HFF-Myc (cell line): ENCODE results near the gene SPATA31A7.
"Not testable (repeated sequence)": the region's sequence is repeated elsewhere in the genome, so short reads cannot be mapped to it uniquely, and the experiment has no call there.

ENCODE experiments used
- DNase-seq: peaks from one replicate; pipeline ENCODE4 v3.0.0-alpha.2; 2011; ENCODE audit warnings: low read depth; ENCODE audit errors: extremely low read depth
- H3K4me3 ChIP-seq: replicated peaks from 2 replicates; pipeline ENCODE4 v1.5.1; 2011; ENCODE audit warnings: low read depth, mild to moderate bottlenecking, control low read depth, low read length

SPATA31A7 gene

DNA sequence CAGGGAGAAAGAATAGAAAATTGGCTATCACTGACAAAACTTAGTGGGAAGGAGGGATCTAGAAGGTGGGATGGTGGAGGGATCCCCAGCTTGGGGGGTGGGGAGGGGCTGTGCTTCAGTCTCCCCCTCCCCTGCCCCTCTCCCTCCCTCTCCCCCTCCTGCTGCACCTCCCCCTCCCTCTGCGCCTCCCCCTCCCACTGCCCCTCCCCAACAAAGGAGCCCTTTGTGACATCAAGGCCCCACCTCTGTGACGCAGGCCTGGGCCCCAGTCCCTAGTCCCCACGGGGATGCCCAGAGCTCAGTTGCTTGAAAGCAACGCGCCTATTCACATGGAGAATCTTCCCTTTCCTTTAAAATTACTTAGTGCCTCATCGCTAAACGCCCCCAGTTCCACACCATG is at the start of gene SPATA31A7:
Gene SPATA31A7, plus strand, starts transcription at position 301 of the 400 bp plus-strand sequence. Its CDS starts 29 bp downstream, at position 330.
- not testable (repeated sequence) for DNase-seq, H3K4me3 ChIP-seq

GRCh38 chr9:61226438-61226837 is 36.6 kb downstream of the SPATA31A7 start:
- DNase-seq, H3K4me3 ChIP-seq: not testable (repeated sequence)
